Natural killer cell (primary cell): ENCODE results near the gene TIMP2. TPM values are rescaled to one million over a fixed set of nuclear protein-coding genes. Genes with fewer than 3 reads are reported as not detected.
A peak's percentile ranks its signal among the peaks of the same experiment; 100 is the strongest.
"Not testable (repeated sequence)": the region's sequence is repeated elsewhere in the genome, so short reads cannot be mapped to it uniquely, and the experiment has no call there.

ENCODE experiments used
- ATAC-seq, 3 donors: fragments of 150-1000 bp in 2 of 3; fragments of 200-7000 bp in 1 of 3; cut with Tn5 transposase; 1 replicate in 1 of 3; 2 replicates in 2 of 3; pipeline ENCODE4 v1.10.0; 2021; ENCODE audit warnings: mild to moderate bottlenecking in 2 of 3, moderate library complexity in 2 of 3
- DNase-seq, 2 donors: peaks; one replicate each; pipeline versions ENCODE4 v3.0.0 to v3.0.0-alpha.2; 2013 to 2021; ENCODE audit warnings: mixed read lengths in 1 of 2
- H3K27ac ChIP-seq: one replicate; pipeline ENCODE4 v1.5.1; 2013; ENCODE audit warnings: mild to moderate bottlenecking, low read length
- H3K27me3 ChIP-seq: one replicate; pipeline ENCODE4 v1.6.1; 2013; ENCODE audit warnings: low read length; ENCODE audit not compliant: control insufficient read depth, insufficient read depth
- H3K36me3 ChIP-seq: one replicate; pipeline ENCODE4 v1.6.1; 2013; ENCODE audit warnings: low read length; ENCODE audit not compliant: control insufficient read depth, insufficient read depth
- H3K4me1 ChIP-seq: one replicate; pipeline ENCODE4 v1.6.1; 2013; ENCODE audit warnings: low read length; ENCODE audit not compliant: control insufficient read depth, insufficient read depth
- H3K4me3 ChIP-seq: one replicate; pipeline ENCODE4 v1.5.1; 2013; ENCODE audit warnings: low read length
- H3K9me3 ChIP-seq: one replicate; pipeline ENCODE4 v1.6.1; 2013; ENCODE audit warnings: low read length; ENCODE audit not compliant: control insufficient read depth, insufficient read depth
- H3K27ac Mint-ChIP-seq, 2 donors: one replicate each; pipeline ENCODE4 v1.8.0; 2022; ENCODE audit warnings: mild to moderate bottlenecking in 2 of 2, mixed read lengths in 2 of 2, moderate library complexity in 1 of 2
- H3K27me3 Mint-ChIP-seq, 2 donors: one replicate each; pipeline ENCODE4 v1.8.0; 2022; ENCODE audit warnings: low read depth in 2 of 2, mixed read lengths in 2 of 2
- H3K36me3 Mint-ChIP-seq: one replicate; pipeline ENCODE4 v1.8.0; 2022; ENCODE audit warnings: mixed read lengths
- H3K4me1 Mint-ChIP-seq, 2 donors: one replicate each; pipeline ENCODE4 v1.8.0; 2022; ENCODE audit warnings: mixed read lengths in 2 of 2
- H3K4me3 Mint-ChIP-seq: one replicate; pipeline ENCODE4 v1.8.0; 2022; ENCODE audit warnings: mild to moderate bottlenecking, moderate library complexity, mixed read lengths
- H3K9me3 Mint-ChIP-seq, 2 donors: one replicate each; pipeline ENCODE4 v1.8.0; 2022; ENCODE audit warnings: mixed read lengths in 2 of 2
- CTCF ChIP-seq: fragments of 200-600 bp; IDR thresholded peaks from one replicate; pipeline ENCODE4 v1.8.0; 2022; ENCODE audit warnings: antibody characterized with exemption
- WGBS: methylation state at CpG from one replicate; pipeline ENCODE4 v1.1.7; 2013; ENCODE audit warnings: missing lambda C conversion rate; ENCODE audit not compliant: insufficient coverage; 5-methylcytosine and 5-hydroxymethylcytosine counted together
- intact Hi-C: fragments of 100-400 bp; cut with micrococcal nuclease; formaldehyde crosslinking; loops from one replicate; pipeline ENCODE4 v1.14.2; 2022
- total RNA-seq, 4 donors: library from RNA; stranded (reverse); fragments of 120-200 nt in 1 of 4; gene quantifications; one replicate each; pipeline versions ENCODE4 v1.2.3 to v1.2.4, GENCODE V29; 2013 to 2022

The TIMP2 gene
- total RNA-seq, 3 donors from 2014 or later (not counting 1 experiment from before 2014, with no cell fraction given), result 3.6 to 8.2 (median 7.1) TPM

DNA sequence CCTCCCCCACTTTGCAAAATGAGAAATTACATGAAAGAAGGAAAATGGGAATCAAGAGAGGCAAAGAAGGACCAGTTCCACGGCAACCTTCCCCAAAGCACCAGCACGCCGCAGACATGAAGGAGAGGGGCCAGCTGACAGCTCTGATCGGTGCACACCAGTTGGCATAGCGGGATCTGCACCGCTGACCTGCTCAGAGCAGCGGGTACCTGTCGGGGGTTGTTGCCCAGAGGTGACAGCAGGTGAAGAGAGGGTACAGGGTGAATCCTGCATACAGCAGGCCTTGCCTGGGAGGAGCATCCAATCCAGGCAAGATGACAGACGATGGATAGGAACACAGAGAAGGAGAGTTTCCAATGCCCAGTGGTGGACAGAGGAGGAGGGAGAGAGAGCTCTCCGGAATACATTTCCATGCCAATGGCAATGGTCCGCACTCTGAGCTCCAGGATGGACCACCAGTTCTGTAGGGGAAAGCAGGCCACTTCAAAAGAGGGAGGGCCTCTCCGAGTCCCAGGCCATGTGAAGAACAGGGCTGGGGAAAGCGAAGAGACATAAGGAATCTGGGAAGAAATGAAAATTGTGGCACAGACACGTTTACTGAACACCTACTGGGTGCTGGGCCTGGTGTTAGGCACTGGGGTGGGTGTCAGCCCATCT is 46.2 kb downstream of the TIMP2 start:
- Histone ChIP-seq H3K9me3 (no peaks in the 10 kb centered on the region), H3K27ac (peak overlapping the region; percentile 35), H3K4me3 (no peak overlapping the region), H3K27me3 (no peaks in the 10 kb centered on the region), H3K4me1 (peaks cover 38% of the 10 kb centered on the region), H3K36me3 (no peaks in the 10 kb centered on the region)
- Mint-ChIP-seq H3K27ac (peak overlapping the region in 1 of 2 donors; percentile 44), H3K36me3 (no peaks in the 10 kb centered on the region), H3K27me3 (peaks cover 15 to 20% of the 10 kb centered on the region in 2 donors), H3K4me3 (peak overlapping the region; percentile 42), H3K9me3 (no peaks in the 10 kb centered on the region), H3K4me1 (peaks cover 16 to 39% of the 10 kb centered on the region in 2 donors)
- ATAC-seq (no peak), DNase-seq (no peak)
- 89% methylated on average over 14 of the region's 14 CpGs for WGBS
- intact Hi-C loops, result no loop called here
- TF ChIP-seq CTCF, result no peak

DNA sequence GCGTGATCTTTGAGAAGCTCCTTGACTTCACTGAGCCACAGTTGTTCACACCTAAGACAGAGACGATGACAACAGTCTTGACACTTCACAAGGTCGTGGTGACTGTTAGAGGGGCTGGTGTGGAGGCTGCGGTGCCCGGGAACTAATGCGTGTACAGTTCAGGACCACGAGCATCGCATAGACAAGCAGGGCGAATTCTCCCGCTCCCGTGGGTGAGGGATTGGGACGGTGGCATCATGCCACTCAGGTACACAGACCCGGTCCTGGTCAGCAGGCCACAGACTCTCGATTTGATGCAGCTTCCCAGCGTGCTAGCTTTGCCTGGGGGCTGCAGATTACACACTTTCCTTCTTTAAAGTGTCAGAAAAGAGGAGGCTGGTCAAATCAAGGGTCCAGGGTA is 46.9 kb downstream of the TIMP2 start:
- no peaks in the 10 kb centered on the region for H3K9me3 Mint-ChIP-seq
- no peak for ATAC-seq
- intact Hi-C loops, result no loop called here
- H3K4me3 Mint-ChIP-seq, result peak overlapping the region; percentile 10
- no peaks in the 10 kb centered on the region for H3K36me3 Mint-ChIP-seq
- peaks cover 15 to 20% of the 10 kb centered on the region in 2 donors for H3K27me3 Mint-ChIP-seq
- Histone ChIP-seq H3K9me3 (no peaks in the 10 kb centered on the region), H3K36me3 (no peaks in the 10 kb centered on the region), H3K4me3 (no peak overlapping the region), H3K27me3 (no peaks in the 10 kb centered on the region), H3K27ac (no peak overlapping the region), H3K4me1 (peaks cover 31% of the 10 kb centered on the region)
- no peak for TF ChIP-seq CTCF
- peaks cover 16 to 33% of the 10 kb centered on the region in 2 donors for H3K4me1 Mint-ChIP-seq
- DNase-seq, result no peak
- 80% methylated on average over 15 of the region's 15 CpGs for WGBS
- H3K27ac Mint-ChIP-seq, result no peak overlapping the region

GRCh38 chr17:78876954-78877517 is 48.2 kb downstream of the TIMP2 start:
- H3K27ac ChIP-seq, H3K36me3 ChIP-seq, DNase-seq, H3K36me3 Mint-ChIP-seq, H3K4me3 Mint-ChIP-seq, ATAC-seq, H3K27ac Mint-ChIP-seq, H3K4me3 ChIP-seq, intact Hi-C loops, H3K27me3 ChIP-seq, H3K9me3 Mint-ChIP-seq, H3K9me3 ChIP-seq: not testable (repeated sequence)
- H3K4me1 ChIP-seq, result peaks cover 19% of the 10 kb centered on the region
- 91% methylated on average over 8 of the region's 8 CpGs for WGBS
- Mint-ChIP-seq H3K4me1 (peaks cover 6 to 24% of the 10 kb centered on the region in 2 donors), H3K27me3 (peaks cover 15 to 20% of the 10 kb centered on the region in 2 donors)

DNA sequence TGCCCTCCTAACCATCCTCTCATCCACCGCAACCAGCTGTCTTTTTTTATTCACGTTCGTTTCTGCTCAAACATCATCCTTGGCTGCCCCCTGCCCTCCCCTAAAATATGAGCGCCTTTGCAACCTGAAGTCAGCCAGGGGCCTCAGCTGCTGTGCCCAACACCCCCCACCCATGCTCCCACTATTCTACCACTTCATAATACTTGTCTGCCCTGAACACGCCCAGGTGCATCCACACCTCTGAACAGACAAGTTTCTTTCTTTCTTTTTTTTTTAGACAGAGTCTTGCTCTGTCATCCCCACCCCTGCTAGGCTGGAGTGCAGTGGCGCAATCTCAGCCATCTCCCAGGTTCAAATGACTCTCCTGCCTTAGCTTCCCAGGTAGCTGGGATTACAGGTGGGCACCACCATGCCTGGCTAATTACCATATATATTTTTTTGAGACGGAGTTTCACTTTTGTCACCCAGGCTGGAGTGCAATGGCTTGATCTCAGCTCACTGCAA is 49.0 kb downstream of the TIMP2 start:
- ATAC-seq, result no peak
- no peaks in the 10 kb centered on the region for H3K9me3 ChIP-seq
- no peak overlapping the region for H3K27ac ChIP-seq
- H3K4me3 ChIP-seq, result no peak overlapping the region
- H3K27me3 Mint-ChIP-seq, result peaks cover 15 to 20% of the 10 kb centered on the region in 2 donors
- intact Hi-C loops, result no loop called here
- H3K27me3 ChIP-seq, result no peaks in the 10 kb centered on the region
- H3K4me1 Mint-ChIP-seq, result peaks cover 6 to 24% of the 10 kb centered on the region in 2 donors
- 61% methylated on average over 7 of the region's 7 CpGs for WGBS
- no peak for DNase-seq
- H3K27ac Mint-ChIP-seq, result no peak overlapping the region
- H3K36me3 ChIP-seq, result no peaks in the 10 kb centered on the region
- TF ChIP-seq CTCF, result no peak
- peaks cover 19% of the 10 kb centered on the region for H3K4me1 ChIP-seq
- no peaks in the 10 kb centered on the region for H3K36me3 Mint-ChIP-seq
- no peaks in the 10 kb centered on the region for H3K9me3 Mint-ChIP-seq
- no peak overlapping the region for H3K4me3 Mint-ChIP-seq
